ENCODE data around the gene ASPSCR1. TPM values are rescaled to one million over a fixed set of nuclear protein-coding genes. Genes with fewer than 3 reads are reported as not detected.

ASPSCR1 gene
- 30.4 to 36.9 TPM (median 36.1 TPM) in 3 replicates for total RNA-seq
- long read RNA-seq, transcript ASPSCR1-202 (16 exons, 1,843 nt), result major isoform, 50 of 92 reads
- long read RNA-seq, partial matches to known transcripts, result 12 of 92 reads
- long read RNA-seq, other reads (novel, unspliced or antisense), result 25 of 92 reads

GRCh38 chr17:81977211-81977808 lies at the start of gene ASPSCR1:
Gene ASPSCR1 (plus strand): TSS chr17:81977629. CDS start chr17:81977647, 18 bp downstream.
- Mint-ChIP-seq H3K27ac (ENCODE audit: unreplicated experiment) (peak within 1 kb of the TSS; percentile 96), H3K4me3 (ENCODE audit: unreplicated experiment) (peak within 1 kb of the TSS; percentile 87), H3K27me3 (ENCODE audit: low read depth) (no peaks in the 10 kb centered on the region), H3K4me1 (ENCODE audit: low read depth) (peaks cover 17% of the 10 kb centered on the region), H3K36me3 (ENCODE audit: low read depth) (peaks cover 4% of the 10 kb centered on the region), H3K9me3 (ENCODE audit: low read depth) (no peaks in the 10 kb centered on the region)
- DNase-seq (ENCODE audit: low spot score), result peak; percentile 95
- TF ChIP-seq CTCF (IDR thresholded peaks at IDR 0.05), result no peak

- TF ChIP-seq CTCF (IDR thresholded peaks at IDR 0.05), result peak; percentile 80
- peak within 1 kb of the TSS; percentile 99 for H3K27ac Mint-ChIP-seq (ENCODE audit: unreplicated experiment)
- peak within 1 kb of the TSS; percentile 83 for H3K4me3 Mint-ChIP-seq (ENCODE audit: unreplicated experiment)
- H3K36me3 Mint-ChIP-seq (ENCODE audit: low read depth), result no peaks in the 10 kb centered on the region
- peaks cover 39% of the 10 kb centered on the region for H3K4me1 Mint-ChIP-seq (ENCODE audit: low read depth)
- no peaks in the 10 kb centered on the region for H3K27me3 Mint-ChIP-seq (ENCODE audit: low read depth)
- no peaks in the 10 kb centered on the region for H3K9me3 Mint-ChIP-seq (ENCODE audit: low read depth)
- DNase-seq (ENCODE audit: low spot score), result no peak
These were observed 49.5 kb upstream of the ASPSCR1 start, which contains the start of gene MAFG for GRCh38 chr17:81927653-81928543. Gene MAFG (minus strand): TSS chr17:81927735. CDS start chr17:81923185, 4,550 bp downstream.

- H3K27me3 Mint-ChIP-seq (ENCODE audit: low read depth), result no peaks in the 10 kb centered on the region
- H3K4me1 Mint-ChIP-seq (ENCODE audit: low read depth), result peaks cover 33% of the 10 kb centered on the region
- no peak for DNase-seq (ENCODE audit: low spot score)
- no peak for TF ChIP-seq CTCF (IDR thresholded peaks at IDR 0.05)
- H3K27ac Mint-ChIP-seq (ENCODE audit: unreplicated experiment), result peak overlapping the region; percentile 79
- peak overlapping the region; percentile 68 for H3K4me3 Mint-ChIP-seq (ENCODE audit: unreplicated experiment)
- H3K36me3 Mint-ChIP-seq (ENCODE audit: low read depth), result peaks cover 3% of the 10 kb centered on the region
- H3K9me3 Mint-ChIP-seq (ENCODE audit: low read depth), result no peaks in the 10 kb centered on the region
These were observed 48.7 kb upstream of the ASPSCR1 start for GRCh38 chr17:81928544-81929252.

GRCh38 chr17:81929253-81930141 lies 47.9 kb upstream of the ASPSCR1 start:
- H3K9me3 Mint-ChIP-seq (ENCODE audit: low read depth), result no peaks in the 10 kb centered on the region
- TF ChIP-seq CTCF (IDR thresholded peaks at IDR 0.05), result no peak
- H3K4me3 Mint-ChIP-seq (ENCODE audit: unreplicated experiment), result peak overlapping the region; percentile 53
- H3K36me3 Mint-ChIP-seq (ENCODE audit: low read depth), result peaks cover 8% of the 10 kb centered on the region
- peak overlapping the region; percentile 22 for H3K27ac Mint-ChIP-seq (ENCODE audit: unreplicated experiment)
- no peaks in the 10 kb centered on the region for H3K27me3 Mint-ChIP-seq (ENCODE audit: low read depth)
- H3K4me1 Mint-ChIP-seq (ENCODE audit: low read depth), result peaks cover 25% of the 10 kb centered on the region
- DNase-seq (ENCODE audit: low spot score), result no peak

All from chondrocyte (in vitro differentiated cells).